RWPE1 (cell line): ENCODE results near the gene CAPN12.

Experiments
- CTCF ChIA-PET: fragments of 350-600 bp; sonication (Branson Sonifier 250); formaldehyde crosslinking; extraction: SDS; loops from one replicate; lab custom pipeline; 2021; lab: Yijun Ruan, JAX
- POLR2A ChIA-PET: fragments of 400-600 bp; formaldehyde crosslinking; extraction: SDS; loops from one replicate; lab custom pipeline; 2020; ENCODE audit warnings: antibody characterized with exemption; ENCODE audit not compliant: low non-redundant PET; lab: Yijun Ruan, JAX
- DNase-seq: peaks from one replicate; pipeline ENCODE4 v3.0.0; 2012; ENCODE audit warnings: low spot score
- H3K27ac ChIP-seq: fragments of 450-650 bp; 2 replicates; pipeline ENCODE4 v1.5.1; 2017
- TF ChIP-seq, protein P1 (sequence below): fragments of 450-650 bp; conservative IDR thresholded peaks from 2 replicates; pipeline ENCODE4 v1.5.1; 2017; ENCODE audit warnings: low read depth, mild to moderate bottlenecking

The CAPN12 gene

DNA sequence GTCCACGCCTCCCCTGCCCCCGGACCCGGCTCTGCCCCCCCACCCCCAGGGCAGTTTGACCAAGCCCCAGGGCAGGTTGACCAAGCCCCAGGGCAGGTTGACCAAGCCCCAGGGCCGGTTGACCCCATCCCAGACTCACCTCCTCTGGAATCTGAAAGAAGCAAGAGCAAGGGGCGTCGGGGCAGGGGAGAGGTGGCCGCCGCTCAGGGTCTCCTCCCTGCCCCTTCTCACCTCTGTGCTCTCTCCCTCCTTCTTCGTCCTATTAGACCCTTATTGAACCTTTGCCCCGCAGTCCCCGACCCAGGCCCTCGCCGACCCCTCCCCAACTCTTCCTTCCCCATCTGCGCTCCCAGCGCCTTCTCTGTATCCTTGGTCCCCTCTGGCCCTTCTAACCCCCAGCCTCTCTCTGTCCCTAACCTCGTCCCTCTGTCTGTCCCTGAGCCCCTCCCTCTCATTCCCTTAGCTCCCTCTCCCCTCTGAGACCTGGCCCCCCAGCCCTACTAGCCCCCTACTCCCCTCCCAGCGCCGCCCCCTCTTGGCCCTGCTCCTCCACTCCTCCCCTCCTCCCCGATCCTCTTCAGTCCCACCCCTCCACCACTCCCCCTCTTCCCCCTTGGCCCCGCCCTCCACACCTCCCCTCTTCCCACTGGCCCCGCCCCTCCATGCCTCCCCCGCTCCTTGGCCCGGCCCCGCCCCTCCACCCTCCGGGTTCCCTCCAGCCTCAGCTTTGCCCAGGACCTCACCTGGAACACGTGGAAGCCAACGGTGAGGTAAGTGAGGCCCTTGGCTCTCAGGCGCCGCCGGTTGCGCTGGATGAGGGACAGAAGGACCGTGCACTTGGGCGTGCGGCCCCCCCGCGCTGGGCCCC, 7.6 kb downstream of the CAPN12 start:
- CTCF ChIA-PET, result interaction anchor here (0.6 kb wide), 2 partner anchors 9 to 78 kb away, joined by 3 read pairs; no protein-coding TSS in a partner anchor
- peak; percentile 59 for DNase-seq
- H3K27ac ChIP-seq, result peak overlapping the region; percentile 24; the same call in 1 of the 2 replicates
- TF ChIP-seq, protein P1, sequence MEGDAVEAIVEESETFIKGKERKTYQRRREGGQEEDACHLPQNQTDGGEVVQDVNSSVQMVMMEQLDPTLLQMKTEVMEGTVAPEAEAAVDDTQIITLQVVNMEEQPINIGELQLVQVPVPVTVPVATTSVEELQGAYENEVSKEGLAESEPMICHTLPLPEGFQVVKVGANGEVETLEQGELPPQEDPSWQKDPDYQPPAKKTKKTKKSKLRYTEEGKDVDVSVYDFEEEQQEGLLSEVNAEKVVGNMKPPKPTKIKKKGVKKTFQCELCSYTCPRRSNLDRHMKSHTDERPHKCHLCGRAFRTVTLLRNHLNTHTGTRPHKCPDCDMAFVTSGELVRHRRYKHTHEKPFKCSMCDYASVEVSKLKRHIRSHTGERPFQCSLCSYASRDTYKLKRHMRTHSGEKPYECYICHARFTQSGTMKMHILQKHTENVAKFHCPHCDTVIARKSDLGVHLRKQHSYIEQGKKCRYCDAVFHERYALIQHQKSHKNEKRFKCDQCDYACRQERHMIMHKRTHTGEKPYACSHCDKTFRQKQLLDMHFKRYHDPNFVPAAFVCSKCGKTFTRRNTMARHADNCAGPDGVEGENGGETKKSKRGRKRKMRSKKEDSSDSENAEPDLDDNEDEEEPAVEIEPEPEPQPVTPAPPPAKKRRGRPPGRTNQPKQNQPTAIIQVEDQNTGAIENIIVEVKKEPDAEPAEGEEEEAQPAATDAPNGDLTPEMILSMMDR, result no peak
- POLR2A ChIA-PET, result interaction anchor here (0.6 kb wide), 1 partner anchor 212 kb away, joined by 7 read pairs; no protein-coding TSS in a partner anchor

DNA sequence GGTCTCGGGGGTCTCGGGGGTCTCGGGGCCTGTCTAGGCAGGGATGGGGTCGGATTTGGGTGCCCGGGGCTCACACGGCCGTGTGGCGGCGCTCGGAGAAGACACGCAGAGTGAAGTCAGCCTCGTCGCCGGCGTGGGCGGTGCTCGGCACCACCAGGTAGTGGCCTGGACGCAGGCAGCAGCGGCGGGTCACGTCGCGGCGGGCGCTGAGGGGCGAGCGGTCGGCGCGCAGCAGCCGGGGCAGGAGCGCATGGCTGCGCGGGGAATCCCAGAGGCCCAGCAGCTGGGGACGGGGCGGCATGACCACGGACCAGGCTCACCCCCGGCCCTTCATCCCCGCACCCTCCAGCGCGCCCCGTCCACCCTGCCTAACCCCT, 8.2 kb downstream of the CAPN12 start:
- peak overlapping the region; percentile 24; the same call in 1 of the 2 replicates for H3K27ac ChIP-seq
- ChIA-PET CTCF (interaction anchor here (0.6 kb wide), 1 partner anchor 77 kb away, joined by 3 read pairs; no protein-coding TSS in a partner anchor), POLR2A (interaction anchor here (0.6 kb wide), 1 partner anchor 97 kb away, joined by 4 read pairs; no protein-coding TSS in a partner anchor)
- TF ChIP-seq, protein P1, result no peak
- no peak for DNase-seq

DNA sequence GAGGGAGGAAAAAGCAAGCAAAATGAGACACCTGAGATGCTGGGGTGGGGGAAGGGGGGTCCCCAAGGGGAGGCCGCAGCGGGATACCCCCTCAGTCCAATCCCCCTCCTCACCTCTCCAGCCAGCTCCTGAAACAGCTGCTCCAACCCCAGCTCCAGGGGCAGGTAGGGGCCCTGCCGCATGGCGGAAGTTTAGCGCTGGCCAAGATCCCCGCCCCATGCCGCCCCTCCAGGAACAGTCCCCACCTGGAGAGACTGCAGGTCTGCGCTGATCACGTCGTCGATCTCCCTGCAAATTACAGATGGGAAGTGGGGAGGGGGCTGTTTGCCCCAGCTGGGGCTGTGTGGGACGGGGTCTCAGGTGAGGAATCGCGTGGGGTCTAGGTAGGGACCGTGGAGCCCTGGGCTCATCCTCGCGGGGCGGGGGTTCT, 9.0 kb downstream of the CAPN12 start:
- ChIA-PET CTCF (interaction anchor here (0.6 to 3.3 kb wide), 3 partner anchors 9 to 103 kb away, joined by 4 to 18 read pairs (median 4); no protein-coding TSS in a partner anchor), POLR2A (interaction anchor here (0.6 kb wide), 1 partner anchor 98 kb away, joined by 4 read pairs; no protein-coding TSS in a partner anchor)
- no peak for DNase-seq
- TF ChIP-seq, protein P1, result no peak
- H3K27ac ChIP-seq, result peak overlapping the region; percentile 84

DNA sequence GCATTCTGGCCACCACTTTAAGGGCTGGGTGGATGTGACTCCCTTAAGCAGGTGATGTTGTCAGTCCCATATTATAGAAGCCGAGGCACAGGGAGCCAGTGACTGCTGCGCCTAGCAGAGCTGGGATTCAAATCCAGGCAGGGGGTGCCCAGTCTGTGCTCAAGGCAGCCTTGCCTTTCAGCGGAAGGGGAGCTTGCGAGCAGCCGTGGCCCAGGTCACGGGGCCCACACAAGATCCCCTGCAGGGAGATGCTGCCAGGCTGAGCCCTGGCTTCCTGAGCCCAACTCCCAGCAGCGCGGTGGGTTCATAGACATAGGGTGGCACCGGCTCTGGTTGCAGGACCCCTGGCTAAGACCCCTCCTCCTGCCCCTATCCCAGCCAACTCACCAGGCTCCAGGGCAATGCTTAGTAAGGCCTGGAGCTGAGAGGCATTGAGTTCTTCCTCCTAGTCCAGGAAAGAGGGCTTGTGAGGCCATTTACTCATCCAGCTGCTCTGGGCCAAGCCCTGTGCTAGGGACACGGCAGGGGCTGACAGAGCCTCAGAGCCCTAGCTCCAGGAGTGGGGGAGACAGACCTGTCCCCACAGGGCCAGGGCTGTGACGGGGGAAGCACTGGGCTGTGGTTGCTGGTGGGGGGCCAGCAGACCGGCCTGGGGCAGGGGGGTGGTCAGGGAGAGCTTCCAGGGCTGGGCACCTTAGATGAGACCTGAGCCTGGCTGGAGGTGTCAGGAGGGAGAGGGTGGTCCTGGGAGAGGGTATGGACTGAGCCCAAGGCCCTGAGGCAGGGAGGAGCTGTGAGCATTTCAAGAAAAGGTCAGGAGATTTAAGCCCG, 9.6 kb downstream of the CAPN12 start:
- no peak for DNase-seq
- CTCF ChIA-PET, result interaction anchor here (0.6 to 3.3 kb wide), 3 partner anchors 9 to 104 kb away, joined by 4 to 18 read pairs (median 4); no protein-coding TSS in a partner anchor
- TF ChIP-seq, protein P1, result no peak
- peak overlapping the region; percentile 84 for H3K27ac ChIP-seq
- POLR2A ChIA-PET, result interaction anchor here (0.6 kb wide), 2 partner anchors 23 to 81 kb away, joined by 4 to 15 read pairs; no protein-coding TSS in a partner anchor

DNA sequence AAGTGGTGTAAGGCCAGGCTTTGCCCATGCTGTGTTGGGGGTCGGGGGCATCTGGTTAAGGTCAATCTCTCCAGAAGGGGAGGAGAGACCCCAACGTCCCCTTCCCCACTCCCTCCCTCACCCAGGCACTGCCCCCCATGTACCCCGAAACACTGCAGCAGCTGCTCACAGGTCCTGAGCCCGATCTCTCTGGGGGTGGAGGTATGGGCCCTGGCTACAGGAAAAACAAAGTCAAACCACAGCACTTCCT, 10.2 kb downstream of the CAPN12 start:
- ChIA-PET POLR2A (interaction anchor here (0.6 kb wide), 2 partner anchors 23 to 80 kb away, joined by 4 to 15 read pairs; no protein-coding TSS in a partner anchor), CTCF (interaction anchor here (3.3 kb wide), 1 partner anchor 104 kb away, joined by 18 read pairs; no protein-coding TSS in a partner anchor)
- DNase-seq, result no peak
- H3K27ac ChIP-seq, result peak overlapping the region; percentile 84
- TF ChIP-seq, protein P1, result no peak
